NCI-H1694 (cell line): Measurements from ENCODE around the gene SLC45A2.
"Not testable (repeated sequence)": the region's sequence is repeated elsewhere in the genome, so short reads cannot be mapped to it uniquely, and the experiment has no call there.

Source experiments
- DNase-seq: peaks from one replicate; lab custom pipeline; 2025; lab: John Stamatoyannopoulos, UW

Gene SLC45A2, protein sequence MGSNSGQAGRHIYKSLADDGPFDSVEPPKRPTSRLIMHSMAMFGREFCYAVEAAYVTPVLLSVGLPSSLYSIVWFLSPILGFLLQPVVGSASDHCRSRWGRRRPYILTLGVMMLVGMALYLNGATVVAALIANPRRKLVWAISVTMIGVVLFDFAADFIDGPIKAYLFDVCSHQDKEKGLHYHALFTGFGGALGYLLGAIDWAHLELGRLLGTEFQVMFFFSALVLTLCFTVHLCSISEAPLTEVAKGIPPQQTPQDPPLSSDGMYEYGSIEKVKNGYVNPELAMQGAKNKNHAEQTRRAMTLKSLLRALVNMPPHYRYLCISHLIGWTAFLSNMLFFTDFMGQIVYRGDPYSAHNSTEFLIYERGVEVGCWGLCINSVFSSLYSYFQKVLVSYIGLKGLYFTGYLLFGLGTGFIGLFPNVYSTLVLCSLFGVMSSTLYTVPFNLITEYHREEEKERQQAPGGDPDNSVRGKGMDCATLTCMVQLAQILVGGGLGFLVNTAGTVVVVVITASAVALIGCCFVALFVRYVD

DNA sequence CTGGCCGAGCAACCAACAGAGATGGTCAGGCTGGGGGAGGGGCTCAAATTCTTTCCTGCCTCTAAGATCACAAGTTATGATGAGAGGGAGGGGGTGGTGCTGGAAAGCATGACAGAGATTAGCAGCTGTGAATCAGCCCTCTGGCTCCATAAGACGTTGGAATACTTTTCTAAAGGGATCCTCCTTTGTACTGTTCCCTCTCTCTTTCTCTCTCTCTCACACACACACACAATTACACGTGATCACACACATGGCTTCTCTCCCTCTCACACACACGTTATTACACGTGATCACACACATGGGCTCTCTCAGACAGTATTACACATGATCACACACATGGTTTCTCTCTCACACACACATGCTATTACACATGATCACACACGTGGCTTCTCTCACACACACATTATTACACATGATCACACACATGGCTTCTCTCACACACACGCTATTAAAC, at the start of gene SLC45A2:
SLC45A2 (minus strand) TSS at position 23 of the 454 bp plus-strand sequence. CDS start 110 bp downstream, outside the sequence.
- no peak for DNase-seq

DNA sequence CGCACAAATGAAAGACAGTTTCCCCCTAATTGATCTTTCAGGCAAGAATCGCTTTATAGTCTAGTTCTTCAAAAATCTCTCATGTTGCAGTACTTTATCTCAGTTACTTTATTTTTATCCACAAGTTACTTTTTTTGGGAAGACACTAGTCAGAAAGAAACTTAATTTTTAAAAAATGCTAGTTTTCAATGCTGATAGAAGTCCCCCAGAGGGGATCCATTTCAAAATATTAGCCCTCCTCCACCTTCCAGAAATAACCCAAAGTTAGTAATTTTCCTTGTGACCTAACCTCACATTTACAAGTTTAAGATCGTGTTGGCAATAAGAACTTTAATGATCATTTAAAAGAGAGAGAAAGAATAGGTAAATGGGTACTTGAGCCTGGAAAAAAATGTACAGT, 47.5 kb upstream of the SLC45A2 start:
- DNase-seq = no peak

DNA sequence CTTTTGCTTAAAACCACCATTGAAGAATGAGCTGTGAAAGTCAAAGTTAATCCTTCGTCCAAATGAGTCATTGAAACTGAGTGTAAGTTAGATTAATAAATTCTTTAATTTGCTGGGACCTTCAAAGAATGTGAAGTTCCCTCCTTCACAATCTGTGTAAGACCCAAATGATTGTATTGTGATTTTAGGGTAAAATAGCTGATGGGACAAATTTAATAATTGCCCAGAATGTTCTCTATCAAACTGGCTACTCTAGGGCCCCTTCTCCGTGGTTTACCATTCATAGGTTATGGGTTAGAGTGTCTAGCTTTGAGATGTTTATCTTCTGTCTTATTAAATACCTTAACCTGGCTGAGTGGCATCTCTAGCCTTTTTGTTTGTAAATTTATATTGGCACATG, 46.6 kb upstream of the SLC45A2 start:
- no peak for DNase-seq

DNA sequence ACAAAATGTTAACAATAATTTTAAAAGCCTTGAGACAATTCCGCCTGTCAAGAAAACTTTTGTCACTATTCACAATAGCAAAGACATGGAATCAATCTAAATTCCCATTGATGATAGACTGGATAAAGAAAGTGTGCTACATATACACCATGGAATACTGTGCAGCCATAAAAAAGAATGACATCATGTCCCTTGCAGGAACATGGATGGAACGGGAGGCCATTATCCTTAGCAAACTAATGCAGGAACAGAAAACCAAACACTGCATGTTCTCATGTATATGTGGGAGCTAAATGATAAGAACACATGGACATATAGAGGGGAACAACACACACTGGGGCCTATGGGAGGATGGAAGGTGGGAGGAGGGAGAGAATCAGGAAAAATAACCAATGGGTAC, 46.1 kb upstream of the SLC45A2 start:
- not testable (repeated sequence) for DNase-seq

DNA sequence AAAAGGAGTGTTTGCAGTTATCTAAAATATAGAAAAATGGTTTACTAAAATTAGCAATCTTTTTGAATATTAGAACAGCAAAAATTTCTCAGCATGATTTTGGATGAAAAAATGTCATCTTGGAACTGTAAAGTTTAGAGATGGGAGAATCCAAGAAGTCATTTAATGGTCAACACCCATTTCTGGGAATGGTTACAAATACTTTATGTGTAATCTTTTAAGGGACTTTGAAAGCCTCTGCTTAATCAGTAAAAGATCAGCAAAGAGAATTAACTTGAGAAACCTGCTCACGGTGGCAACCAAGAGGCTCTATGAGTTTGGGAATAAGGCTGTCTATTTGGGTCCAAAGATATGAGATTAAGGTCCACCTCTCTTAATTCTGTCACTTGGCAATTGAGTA, 45.6 kb upstream of the SLC45A2 start:
- no peak for DNase-seq

DNA sequence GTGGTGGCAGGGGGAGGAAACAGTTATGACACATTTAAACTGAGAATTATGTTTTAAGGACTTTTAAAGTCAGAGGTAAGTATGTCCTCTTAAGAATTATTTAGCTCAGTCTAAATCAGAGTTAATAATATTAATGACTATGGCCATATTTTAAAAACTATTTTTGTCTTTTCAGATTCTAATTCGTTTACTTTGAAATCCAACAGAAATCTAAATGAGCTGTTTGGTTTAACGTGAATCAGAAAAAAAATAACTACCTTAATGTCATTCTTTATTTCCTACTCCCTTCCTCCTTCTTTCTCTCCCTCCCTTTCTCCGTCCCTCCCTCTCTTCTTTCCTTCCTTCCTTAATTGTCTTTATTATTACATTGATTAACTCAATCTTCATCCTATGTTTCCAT, 43.9 kb upstream of the SLC45A2 start:
- DNase-seq = no peak

DNA sequence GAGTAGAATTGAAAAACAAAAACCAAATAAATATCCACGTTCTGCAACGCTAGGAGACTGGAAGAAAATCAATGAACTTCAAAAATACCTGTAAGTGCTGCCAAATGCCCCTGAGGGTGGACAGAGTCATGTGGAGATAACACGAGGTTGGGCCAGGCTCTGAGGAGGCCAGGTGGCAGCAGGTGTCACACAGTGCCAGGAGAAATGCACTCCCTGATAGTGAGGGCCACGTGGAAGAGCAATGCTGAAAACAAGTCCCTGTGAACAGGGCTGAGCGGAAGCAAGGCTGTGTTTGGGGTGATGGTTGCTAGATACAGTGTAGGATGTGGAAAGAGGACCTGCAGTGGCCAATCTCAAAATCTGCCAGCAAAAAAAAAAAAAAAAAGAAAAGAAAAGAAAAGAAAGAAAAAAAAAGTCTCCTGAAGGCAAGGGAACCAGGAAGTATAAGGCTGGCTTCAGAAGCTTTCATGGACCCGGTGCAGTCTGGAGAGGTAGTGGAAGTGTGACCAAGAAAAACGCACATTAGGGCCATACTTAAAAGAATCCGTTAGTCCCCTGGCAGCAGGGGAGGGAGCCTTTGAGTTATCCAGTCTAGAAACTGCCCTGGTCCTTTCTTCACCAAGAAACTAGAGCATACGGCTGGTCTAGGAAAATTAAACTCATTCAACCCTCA, 41.7 kb upstream of the SLC45A2 start:
- DNase-seq = no peak

DNA sequence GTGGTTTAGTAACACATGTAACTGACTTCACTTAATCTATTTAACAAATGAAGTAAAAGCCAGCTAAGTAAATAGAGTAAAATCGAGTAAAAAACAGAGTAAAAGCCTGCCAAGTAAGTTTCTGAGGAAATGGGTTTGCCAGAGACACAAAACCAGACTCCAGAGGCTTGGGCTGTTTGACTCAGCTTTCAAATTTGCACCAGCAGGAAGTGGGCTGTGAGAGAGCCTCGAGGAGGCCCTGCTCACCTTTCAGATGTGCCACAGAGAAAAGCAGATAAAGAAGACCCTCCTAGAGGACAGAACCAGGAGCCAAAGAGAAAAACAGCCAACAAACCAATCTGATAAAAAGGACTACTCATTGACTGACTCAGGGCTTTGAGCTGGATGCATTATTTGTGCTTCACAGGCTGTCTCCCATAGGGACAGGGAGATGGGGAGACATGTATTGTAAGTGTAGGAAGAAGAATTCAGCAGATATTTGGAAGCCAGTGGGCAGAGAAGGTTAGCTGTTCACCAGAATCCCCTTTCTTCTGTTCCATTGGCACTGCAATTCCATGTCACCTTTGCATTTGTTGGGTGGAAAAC, 37.7 kb upstream of the SLC45A2 start:
- DNase-seq = no peak

DNA sequence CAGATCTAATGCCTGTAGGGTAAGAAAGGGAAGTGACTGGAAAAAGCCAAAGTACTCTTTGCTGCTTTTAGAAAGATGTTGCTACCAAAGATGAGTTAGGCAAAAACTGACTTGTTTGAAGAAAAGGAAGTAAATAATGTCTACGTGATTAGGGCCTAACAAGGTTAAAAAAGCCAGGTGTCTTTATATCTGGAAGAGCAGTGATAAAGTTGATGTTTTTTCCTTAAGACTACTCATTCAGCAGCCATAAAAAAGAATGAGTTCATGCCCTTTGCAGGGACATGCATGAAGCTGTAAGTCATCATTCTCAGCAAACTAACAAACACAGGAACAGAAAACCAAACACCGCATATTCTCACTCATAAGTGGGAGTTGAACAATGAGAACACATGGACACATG, 36.8 kb upstream of the SLC45A2 start:
- no peak for DNase-seq

DNA sequence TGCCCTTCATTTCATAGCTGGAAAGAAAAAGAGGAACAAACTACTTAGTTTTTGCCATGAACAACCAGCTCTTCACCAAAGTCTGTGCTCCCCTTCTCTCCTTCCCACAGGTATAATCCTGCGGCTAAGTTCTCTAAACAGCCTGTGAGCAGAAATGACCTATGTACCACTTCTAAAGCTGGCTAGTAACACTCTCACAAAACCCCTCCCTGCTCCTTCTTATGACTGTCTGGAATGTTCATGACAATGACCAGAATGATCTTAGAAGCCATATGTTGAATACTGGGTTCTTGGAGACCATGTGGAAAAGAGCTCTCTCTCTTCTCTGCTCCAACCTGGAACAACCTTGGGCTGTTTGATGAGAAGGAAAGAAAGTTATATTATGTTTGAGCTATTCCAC, 36.2 kb upstream of the SLC45A2 start:
- DNase-seq = no peak

DNA sequence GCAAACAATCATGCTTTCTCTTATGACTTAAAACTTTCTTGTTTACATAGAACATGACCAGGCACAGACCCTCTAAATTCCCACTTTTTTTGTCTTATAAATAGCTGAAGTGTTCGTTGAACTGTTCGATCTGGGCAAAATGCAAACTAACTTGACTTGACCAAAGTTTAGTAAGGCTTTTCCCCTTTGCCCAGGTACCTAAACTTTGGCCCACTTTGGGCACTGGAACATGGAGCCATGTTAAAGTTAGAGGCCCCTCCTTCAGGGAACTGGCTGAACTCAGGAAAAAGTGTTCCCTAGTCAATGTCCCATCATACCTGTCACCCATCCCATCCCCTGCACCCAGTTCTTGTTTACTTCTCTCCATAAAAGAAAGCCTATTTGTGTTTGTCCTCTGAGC, 32.8 kb upstream of the SLC45A2 start:
- DNase-seq = no peak

DNA sequence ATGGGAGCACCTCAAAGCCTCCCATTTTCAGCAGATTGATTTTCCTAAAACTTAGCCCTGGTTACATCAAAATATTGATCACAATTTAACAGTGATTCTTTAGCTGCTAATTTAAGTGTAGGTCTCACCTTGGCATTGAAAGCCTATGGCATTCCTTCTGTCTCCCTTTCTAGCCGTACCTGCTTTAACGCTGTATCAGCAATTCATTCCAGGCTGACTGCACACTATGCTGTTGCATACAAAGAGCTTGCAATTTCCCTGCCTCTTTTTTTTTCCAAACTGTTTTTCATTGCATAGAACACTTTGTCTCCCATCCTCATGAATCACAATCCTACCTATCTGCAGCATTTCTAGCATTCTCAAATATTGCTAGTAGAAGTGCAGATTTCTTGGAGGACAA, 32.3 kb upstream of the SLC45A2 start:
- DNase-seq = no peak

DNA sequence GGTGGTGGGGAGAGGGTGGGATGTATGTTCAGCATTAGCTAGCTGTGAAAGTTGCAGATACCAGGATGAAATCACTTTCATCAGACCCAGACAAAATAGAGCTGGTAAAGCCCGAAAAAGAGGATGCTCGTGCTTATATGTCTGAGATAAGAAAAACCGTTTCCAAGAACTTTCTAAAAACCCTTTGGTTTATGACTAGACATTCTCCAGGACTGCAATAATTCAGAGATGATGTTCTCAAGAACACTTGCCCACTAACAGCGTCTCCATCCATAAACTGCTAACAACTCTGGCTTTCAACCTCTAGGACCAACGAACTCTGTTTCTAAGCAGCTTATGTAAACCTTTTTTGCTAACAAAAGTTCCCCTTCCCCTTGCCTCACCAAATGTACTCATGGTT, 31.7 kb upstream of the SLC45A2 start:
- no peak for DNase-seq

DNA sequence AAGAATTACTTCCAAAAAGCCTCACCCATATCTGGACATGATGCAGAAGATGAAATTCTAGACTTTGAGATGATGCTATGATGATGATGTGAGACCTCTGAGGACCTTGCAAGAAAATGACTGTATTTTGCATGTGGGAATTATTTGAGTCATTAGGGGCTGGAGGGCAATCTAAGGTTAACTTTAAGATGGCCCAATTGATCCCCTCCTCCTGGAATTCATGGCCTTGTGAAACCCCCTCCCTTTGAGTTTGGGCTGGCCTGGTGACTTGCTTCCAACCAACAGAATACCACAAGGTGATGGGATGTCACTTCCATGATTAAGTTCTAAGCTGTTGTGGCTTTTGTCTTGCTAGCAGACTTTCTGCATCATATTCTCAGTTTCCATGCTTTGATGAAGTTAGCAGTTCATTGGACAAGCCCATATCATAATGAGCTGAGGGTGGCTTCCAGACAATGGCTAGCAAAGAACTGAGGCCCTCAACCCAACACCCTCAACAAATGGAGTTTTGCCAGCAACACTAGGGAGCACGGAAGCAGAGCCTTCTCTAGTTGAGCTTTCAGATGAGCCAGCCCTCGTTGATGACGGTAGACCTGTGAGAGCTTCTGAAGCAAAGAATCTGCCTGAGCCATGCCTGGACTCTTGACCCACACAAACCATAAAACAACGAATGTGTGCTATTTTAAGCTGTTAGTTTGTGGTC, 30.8 kb upstream of the SLC45A2 start:
- DNase-seq = no peak

DNA sequence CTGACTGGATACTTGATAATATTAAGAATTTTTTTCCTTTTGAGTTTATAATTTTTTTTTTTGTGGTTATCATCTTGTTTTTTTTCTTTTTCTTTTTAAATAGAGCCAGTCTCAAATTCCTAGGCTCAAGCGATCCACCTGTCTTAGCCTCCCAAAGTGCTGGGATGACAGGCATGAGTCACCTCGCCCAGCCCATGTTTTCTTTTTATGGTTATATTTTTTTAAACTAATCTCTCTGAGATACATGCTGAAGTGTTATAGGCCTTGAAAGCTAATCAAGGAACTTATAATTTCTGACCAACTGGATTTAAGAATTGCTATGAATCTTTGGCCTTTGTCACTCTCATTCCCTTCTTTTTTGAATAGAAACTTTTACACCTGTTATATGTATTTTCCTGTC, 30.1 kb upstream of the SLC45A2 start:
- DNase-seq = no peak

DNA sequence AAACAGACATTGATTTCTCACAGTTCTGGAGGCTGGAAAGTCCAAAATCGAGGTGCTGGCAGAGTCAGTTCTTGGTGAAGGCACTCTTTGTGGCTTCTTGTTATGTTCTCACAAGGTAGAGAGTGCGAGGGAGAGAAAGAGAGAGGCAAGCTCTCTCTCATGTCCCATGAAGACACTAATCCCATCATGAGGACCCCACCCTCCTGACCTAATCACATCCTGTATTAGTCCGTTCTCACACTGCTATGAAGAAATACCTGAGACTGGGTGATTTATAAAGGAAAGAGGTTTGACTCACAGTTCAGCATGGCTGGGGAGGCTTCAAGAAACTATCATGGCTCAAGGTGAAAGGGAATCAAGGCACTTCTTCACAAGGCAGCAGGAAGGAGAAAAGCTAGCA, 29.1 kb upstream of the SLC45A2 start:
- DNase-seq = no peak

DNA sequence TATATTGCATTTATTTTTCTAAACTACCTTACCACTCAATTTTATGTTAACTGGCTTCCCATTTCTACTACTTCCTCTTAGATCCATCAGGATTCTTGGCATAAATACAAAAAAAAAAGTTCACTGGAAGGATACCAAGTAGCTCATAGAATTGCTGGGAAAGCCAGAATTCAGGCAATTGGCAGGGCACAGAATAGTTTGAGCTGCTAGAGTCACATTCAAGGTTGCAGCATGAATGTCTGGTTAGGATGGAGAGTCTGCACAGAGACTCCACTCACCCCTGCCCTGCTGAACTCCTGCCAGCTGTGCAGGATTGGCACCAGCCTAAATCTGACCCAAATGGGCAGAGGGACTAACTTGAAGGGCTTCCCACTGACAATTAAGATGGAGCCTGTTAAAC, 28.3 kb upstream of the SLC45A2 start:
- DNase-seq = no peak

DNA sequence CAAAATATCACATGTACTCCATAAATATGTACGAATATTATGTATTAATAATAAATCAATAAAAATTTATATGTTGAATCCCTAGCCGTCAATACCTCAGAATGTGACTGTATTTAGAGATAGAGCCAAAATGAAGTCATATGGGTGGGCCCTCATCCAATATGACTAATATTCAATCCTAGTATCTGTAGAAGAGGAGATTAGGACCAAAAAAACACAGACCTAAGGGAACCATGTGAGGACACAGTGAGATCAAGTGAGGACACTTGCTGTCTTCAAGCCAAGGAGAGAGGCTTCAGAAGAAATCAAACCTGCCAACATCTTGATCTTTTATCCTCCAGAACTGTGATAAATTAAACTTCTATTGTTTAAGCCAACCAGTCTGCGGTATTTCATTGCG, 27.0 kb upstream of the SLC45A2 start:
- DNase-seq = no peak

DNA sequence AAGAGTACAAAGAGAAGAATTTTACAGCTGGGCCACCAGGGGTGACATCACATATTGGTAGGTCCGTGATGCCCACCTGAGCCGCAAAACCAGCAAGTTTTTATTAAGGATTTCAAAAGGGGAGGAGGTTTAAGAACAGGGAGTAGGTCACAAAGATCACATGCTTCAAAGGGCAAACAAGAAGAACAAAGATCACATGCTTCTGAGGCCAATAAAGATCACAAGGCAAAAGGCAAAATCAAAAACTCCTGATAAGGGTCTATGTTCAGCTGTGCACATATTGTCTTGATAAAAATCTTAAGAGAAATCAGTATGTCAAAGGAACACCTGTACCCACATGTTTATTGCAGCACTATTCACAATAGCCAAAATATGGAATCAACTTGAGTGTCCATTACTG, 25.7 kb upstream of the SLC45A2 start:
- DNase-seq = not testable (repeated sequence)

DNA sequence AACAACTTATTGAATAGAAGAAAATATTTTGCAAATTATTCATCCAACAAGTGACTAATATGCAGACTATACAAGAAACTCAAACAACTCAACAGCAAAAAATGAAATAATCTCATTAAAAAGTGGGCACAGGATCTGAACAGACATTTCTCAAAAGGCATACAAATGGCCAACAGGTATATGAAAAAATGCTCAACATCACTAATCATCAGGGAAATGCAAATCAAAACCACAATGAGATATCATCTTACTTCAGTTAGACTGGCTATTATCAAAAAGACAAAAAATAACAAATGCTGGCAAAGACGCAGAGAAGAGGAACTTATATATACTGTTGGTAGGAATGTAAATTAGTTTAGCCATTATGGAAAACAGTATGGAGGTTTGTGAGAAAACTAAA, 25.1 kb upstream of the SLC45A2 start:
- no peak for DNase-seq

DNA sequence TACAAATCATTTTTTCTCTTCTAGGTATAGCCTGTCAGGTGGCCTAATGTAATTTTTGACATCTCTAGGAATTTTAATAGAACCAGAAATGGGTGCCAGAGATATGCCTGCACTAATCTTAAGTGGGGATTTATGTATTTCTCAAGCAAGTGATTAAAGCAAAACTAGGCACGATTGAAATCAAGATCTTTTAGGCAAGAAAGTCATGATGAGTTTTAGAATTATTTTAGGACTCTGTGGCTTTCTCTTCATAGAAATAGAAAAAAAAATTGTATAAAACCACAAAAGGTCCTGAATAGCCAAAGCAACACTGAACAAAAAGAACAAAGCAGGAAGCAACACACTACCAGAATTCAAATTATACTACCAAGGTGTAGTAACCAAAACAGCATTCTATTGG, 24.3 kb upstream of the SLC45A2 start:
- no peak for DNase-seq
